NCI-H524 (cell line): ENCODE measurements around the gene GJC2.
"Not testable (repeated sequence)": the region's sequence is repeated elsewhere in the genome, so short reads cannot be mapped to it uniquely, and the experiment has no call there.

Experiments used
- DNase-seq, 2 experiments: peaks; one replicate each; lab custom pipeline; 2025; lab: John Stamatoyannopoulos, UW

The GJC2 gene

DNA sequence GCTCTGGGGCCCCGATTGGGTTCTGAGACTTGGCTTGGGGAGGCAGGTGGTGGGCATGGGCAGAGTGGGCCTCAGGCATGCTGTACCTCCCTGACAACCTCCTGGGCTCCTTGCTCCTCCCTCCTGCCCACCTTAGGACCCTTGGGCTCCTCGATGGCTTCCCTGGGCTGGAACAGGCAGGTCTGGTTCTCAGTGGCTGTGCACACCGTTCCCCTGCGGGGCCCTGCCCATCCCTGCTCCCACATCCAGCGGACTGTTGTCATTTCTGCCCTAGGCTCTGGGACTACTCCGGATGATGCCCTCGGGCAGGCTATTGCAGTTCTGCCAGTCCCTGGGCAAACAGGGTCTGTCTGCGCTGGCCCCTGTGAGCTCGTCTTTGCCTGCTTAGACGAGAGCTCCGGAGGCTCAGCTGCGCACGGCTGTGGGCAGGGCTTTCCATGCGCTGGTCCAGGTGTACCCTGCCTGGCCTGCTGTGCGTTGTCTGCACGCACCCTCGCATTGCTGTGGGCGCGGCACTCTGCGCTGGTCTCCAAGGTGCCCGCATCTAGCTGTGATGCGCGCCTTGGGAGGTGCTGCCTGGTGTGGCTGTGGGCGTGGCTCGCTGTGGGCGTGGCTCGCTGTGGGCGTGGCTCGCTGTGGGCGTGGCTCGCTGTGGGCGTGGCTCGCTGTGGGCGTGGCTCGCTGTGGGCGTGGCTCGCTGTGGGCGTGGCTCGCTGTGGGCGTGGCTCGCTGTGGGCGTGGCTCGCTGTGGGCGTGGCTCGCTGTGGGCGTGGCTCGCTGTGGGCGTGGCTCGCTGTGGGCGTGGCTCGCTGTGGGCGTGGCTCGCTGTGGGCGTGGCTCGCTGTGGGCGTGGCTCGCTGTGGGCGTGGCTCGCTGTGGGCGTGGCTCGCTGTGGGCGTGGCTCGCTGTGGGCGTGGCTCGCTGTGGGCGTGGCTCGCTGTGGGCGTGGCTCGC is 24.1 kb downstream of the GJC2 start:
- not testable (repeated sequence) for DNase-seq

- no peak for DNase-seq
Observed at GRCh38 chr1:228174482-228175315, 25.0 kb downstream of the GJC2 start.

DNA sequence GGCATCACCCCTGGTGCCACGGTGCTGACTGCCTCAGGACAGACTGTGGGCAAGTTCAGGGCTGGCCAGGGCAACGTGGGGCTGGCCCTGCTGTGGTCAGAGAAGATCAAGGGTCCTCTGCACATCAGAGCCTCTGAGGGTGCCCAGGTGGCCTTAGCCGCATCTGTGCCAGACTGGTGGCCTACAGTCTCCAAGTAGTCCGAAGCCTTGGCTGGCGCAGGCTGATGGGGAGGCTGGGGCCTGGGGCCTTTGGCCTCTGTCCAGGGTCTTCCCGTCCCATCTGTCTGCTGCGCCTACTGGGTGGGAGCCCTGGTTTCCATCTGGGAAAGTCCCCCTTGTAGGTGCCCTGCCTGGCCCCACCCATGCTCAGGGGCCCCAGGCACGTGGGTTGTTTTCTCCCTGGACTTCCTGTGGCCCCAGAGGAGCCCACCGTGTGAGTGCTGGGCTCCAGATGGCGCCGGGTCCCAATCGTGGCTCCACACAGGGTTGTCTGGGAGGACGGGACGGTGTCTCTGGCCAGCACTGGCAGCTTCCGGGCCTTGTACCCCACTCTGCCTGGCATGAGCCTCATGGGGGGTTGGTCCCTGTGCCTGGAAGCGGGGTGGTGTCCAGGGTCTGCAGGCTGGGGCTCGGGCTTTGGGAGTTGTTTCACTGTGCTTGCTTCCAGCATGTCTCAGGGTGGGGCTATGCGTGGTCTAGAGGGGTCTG is 25.7 kb downstream of the GJC2 start:
- no peak for DNase-seq

- no peak for DNase-seq
Observed at GRCh38 chr1:228176024-228176395, 26.3 kb downstream of the GJC2 start.

GRCh38 chr1:228176461-228177182 is 26.9 kb downstream of the GJC2 start:
- DNase-seq: no peak

- no peak for DNase-seq
Observed at GRCh38 chr1:228177183-228177475, 27.4 kb downstream of the GJC2 start.

DNA sequence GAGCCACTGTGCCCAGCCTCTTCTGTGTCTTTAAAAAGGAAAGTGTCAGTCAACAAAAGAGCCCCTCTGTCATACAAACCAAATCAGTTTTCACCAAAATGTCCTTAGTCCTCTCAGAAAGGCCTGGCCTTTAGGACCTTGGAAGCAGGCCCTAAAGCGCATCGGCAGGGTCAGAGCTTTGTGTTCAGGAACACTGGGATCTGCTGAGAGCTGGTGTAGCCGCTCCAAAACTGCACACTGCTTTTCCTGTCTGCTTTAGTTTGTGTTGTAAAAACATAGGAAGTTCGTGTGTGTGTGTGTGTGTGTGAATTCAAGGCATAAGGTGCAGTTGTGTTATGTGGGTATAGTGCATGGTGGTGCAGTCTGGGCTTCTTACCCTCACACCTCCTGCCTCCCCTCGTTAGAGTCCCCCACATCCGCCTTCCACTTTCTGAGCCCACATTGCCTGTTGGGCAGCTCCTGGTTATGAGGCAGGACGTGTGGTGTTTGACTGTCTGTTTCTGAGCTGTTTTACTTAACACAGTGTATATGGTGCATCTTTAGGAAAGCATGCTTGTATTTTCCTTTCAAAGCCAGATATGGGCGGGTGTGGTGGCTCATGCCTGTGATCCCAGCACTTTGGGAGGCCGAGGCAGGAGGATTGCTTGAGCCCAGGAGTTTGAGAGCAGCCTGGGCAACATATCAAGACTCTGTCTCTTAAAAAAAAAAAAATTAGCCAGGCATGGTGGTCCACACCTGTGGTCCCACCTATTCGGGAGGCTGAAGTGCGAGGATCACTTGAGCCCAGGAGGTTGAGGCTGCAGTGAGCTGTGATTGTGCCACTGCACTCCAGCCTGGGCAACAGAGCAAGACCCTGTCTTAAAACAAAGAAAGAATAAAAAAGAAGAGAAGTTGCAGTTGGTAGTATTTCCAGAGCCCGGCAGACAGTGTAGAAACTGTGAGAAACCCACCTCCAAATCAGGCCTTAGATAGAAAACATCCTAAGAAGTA is 28.3 kb downstream of the GJC2 start:
- DNase-seq: no peak

GRCh38 chr1:228178737-228179684 is 29.3 kb downstream of the GJC2 start:
- no peak for DNase-seq

DNA sequence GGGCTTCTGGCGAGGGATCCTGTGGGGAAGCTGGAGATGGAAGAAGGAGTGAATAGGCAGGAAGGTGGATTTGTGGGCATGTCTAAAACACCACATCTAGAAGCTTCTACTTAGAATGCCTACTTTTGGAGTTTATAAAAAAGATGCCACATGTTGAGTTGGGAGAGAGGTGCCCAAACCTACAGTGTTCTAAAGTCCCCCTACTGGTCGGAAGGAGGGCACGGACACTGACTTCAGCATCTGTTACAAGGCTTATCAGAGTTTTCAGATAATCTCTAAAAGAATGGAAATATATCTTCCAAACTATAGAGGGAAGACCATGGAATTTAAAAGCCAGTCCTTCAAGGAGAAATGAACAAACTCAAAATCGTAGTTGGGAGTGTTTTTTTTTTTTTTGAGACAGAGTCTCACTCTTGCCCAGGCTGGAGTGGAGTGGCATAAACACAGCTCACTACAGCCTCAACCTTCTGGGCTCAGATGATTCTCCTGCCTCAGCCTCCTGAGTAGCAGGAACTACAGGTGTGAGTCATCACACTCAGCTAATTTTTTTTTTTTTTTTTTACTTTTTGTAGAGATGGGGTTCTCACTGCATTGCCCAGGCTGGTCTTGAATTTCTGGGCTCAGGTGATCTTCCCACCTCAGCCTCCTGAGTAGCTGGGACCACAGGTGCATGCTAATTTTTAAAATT is 30.7 kb downstream of the GJC2 start:
- peak in 1 of 2 experiments; percentile 16 for DNase-seq

GRCh38 chr1:228180959-228181644 is 31.4 kb downstream of the GJC2 start:
- DNase-seq: no peak

- DNase-seq: no peak
Observed at GRCh38 chr1:228181645-228182034, 31.9 kb downstream of the GJC2 start.

DNA sequence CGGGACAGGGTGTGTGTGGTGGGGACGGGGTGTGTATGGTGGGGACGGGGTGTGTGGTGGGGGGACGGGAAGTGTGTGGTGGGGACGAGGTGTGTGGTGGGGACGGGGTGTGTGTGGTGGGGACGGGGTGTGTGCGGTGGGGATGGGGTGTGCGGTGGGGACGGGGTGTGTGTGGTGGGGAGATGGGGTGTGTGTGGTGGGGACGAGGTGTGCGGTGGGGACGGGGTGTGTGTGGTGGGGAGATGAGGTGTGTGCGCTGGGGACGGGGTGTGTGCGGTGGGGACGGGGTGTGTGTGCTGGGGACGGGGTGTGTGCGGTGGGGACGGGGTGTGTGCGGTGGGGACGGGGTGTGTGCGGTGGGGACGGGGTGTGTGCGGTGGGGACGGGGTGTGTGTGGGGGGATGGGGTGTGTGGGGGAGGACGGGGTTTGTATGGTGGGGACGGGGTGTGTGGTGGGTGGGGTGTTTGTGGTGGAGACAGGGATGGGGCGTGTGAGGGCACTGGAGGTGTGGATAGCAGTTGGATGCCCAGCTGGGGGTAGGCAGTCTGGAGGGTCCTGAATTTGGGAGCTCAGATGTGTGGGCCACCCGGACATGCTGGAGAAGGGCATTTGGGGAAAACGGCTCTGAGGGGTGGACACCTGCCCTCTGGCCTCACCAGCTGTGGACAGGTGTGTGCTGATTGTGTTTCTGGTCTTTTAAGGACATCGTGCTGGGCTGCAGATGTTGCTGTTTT is 32.7 kb downstream of the GJC2 start:
- no peak for DNase-seq

DNA sequence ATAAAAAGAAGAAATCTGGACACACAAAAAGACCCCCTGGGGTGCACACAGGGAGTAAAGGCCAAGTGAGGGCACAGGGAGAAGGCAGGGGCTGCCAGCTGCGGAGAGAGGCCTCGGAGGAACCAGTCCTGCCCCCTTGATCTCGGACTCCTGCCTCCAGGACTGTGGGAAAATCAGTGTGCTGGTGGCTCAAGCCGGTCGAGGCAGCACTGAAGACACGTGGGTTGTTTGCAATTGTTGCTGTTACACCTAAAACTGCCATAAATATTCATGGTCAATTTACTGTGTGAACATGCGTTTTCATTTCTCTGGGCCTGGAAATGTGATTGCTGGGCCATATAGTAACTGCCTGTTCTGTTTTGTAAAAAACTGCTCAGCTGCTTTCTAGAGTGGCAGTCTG is 34.4 kb downstream of the GJC2 start:
- no peak for DNase-seq

- no peak for DNase-seq
Observed at GRCh38 chr1:228185641-228185965, 35.9 kb downstream of the GJC2 start.

- not testable (repeated sequence) for DNase-seq
Observed at GRCh38 chr1:228188249-228188648, 38.5 kb downstream of the GJC2 start.

GRCh38 chr1:228190182-228190581 is 40.5 kb downstream of the GJC2 start:
- no peak for DNase-seq

DNA sequence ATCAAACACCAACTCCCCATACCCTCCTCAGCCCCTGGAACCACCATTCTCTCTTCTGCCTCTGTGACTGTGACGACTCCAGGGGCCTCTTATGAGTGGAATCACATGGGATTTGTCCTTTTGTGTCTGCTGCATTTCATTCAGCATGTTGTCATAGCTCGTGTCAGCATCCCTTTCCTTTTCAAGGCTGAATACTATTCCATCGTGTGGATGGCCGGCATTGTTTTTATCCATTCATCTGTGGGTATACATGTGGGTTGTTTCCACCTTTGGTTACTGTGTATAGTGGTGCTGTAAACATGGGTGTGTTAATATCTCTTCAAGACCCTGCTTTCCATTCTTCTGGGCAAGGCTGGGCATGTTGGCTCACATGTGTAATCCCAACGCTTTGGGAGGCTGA is 41.0 kb downstream of the GJC2 start:
- DNase-seq: no peak

- DNase-seq: peak; percentile 9 to 22
Observed at GRCh38 chr1:228194436-228194835, 44.7 kb downstream of the GJC2 start.
